ENCODE results near the gene C5. TPM values are rescaled to one million over a fixed set of nuclear protein-coding genes. Genes with fewer than 3 reads are reported as not detected.

The C5 gene
- total RNA-seq, 4 donors from 2014 or later: 0.20 to 3.4 (median 1.9) TPM

DNA sequence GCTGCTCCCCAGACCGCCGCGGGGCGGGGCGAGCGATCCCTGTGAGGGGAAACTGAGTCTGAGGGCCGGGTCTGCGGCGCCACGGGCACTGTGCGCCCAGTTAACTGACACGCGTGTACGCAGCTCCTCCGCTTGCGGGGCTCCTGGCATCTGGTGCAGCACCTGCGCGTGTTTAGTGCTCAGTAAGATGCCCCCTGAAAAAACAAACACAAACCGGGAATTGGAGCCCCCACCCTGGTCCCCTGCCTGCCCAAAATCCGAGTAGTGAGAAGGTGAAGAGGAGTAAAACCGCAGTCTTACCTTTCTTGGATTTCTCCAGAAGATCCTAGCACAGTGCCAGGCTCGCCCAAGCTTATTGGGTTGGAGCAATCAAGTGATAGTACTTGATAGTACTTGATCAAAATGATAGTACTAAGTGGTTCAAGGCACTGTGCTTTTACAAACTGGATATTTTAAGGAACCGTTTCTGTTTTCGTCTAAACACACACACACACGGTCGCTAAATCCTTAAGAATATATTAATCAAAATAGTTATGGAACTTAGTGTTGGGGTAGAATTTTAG lies 120.8 kb downstream of the C5 start:
- Histone ChIP-seq H3K36me3 (no peaks in the 10 kb centered on the region), H3K4me1 (peaks cover 9 to 38% (median 20%) of the 10 kb centered on the region in 4 donors), H3K27me3 (no peaks in the 10 kb centered on the region), H3K9me3 (no peaks in the 10 kb centered on the region), H3K4me3 (peak overlapping the region; percentile 39 to 95 (median 89)), H3K27ac (peak overlapping the region; percentile 87 to 96 (median 92))
- in situ Hi-C loops (cut with MboI; ENCODE audit: low pct_ligation_motif_present in 1 of 4, low pct_unique_long_range_greater_than_20kb in 1 of 4, low sequenced_read_pairs in 3 of 4): loop anchor here in 3 of 4 donors (25.0 kb wide), 1 partner anchor 167 kb away; no protein-coding TSS in a partner anchor
- WGBS, 2 donors (ENCODE audit: low coverage in 1 of 2): 24 to 67% methylated on average over 7 to 19 of the region's 26 CpGs
- TF ChIP-seq POLR2AphosphoS5 (IDR thresholded peaks at IDR 0.05) (no peak), POLR2A (IDR thresholded peaks at IDR 0.05) (no peak), EP300 (IDR thresholded peaks at IDR 0.05; ENCODE audit: low read depth) (no peak)
- TF ChIP-seq, protein P1, sequence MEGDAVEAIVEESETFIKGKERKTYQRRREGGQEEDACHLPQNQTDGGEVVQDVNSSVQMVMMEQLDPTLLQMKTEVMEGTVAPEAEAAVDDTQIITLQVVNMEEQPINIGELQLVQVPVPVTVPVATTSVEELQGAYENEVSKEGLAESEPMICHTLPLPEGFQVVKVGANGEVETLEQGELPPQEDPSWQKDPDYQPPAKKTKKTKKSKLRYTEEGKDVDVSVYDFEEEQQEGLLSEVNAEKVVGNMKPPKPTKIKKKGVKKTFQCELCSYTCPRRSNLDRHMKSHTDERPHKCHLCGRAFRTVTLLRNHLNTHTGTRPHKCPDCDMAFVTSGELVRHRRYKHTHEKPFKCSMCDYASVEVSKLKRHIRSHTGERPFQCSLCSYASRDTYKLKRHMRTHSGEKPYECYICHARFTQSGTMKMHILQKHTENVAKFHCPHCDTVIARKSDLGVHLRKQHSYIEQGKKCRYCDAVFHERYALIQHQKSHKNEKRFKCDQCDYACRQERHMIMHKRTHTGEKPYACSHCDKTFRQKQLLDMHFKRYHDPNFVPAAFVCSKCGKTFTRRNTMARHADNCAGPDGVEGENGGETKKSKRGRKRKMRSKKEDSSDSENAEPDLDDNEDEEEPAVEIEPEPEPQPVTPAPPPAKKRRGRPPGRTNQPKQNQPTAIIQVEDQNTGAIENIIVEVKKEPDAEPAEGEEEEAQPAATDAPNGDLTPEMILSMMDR (IDR thresholded peaks at IDR 0.05): peak in 2 of 5 experiments; percentile 7 to 45
- no peak for DNase-seq
- intact Hi-C loops (cut with DNase I; ENCODE audit: low total_unique reads): no loop called here

DNA sequence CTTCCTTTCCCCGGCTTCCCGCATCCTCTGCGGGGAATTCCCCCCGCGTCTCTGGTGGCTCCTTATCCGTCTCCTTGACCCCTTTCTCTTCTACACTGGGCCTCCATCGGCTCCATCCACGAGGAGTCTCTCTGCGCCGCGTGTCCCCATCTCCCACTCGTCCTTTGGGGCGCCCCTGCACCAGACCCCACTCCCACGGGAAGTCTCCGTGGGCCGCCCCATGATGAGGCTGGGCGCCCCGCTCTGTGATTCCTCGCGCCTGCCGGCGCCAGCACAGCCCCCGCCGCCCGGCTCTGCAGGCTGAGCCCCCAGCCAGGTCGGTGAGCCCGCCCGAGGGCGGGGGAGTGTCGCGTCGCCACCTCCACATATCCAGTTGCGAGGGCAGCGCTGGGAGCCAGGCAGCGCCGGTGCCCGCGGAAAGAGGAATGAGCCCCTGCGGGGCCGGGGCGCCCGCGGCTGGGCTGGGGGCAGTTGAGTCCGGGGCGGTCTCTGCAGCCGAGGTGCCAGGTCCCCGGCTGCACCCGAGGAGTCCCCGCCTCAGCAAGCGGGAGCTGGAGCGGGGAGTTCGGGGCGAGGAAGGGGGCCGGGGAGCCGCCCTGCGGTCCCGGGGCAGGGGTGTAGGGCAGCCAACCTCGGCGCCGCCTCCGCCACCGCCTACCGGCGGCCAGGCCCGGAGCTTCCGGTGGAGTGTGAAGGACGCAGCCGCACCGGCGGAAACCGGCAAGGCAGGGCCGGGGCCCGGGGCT lies 121.4 kb downstream of the C5 start:
- intact Hi-C loops (cut with DNase I; ENCODE audit: low total_unique reads) (no loop called here), in situ Hi-C loops (cut with MboI; ENCODE audit: low pct_ligation_motif_present in 1 of 4, low pct_unique_long_range_greater_than_20kb in 1 of 4, low sequenced_read_pairs in 3 of 4) (loop anchor here in 3 of 4 donors (25.0 kb wide), 1 partner anchor 166 kb away; no protein-coding TSS in a partner anchor)
- Histone ChIP-seq H3K27me3 (no peaks in the 10 kb centered on the region), H3K36me3 (no peaks in the 10 kb centered on the region), H3K4me1 (peaks cover 9 to 31% (median 17%) of the 10 kb centered on the region in 4 donors), H3K9me3 (no peaks in the 10 kb centered on the region), H3K4me3 (peak overlapping the region; percentile 39 to 95 (median 89)), H3K27ac (peak overlapping the region; percentile 87 to 96 (median 92))
- WGBS, 2 donors (ENCODE audit: low coverage in 1 of 2): 1 to 10% methylated on average over 2 to 29 of the region's 73 CpGs
- no peak for TF ChIP-seq EP300 (IDR thresholded peaks at IDR 0.05; ENCODE audit: low read depth)
- TF ChIP-seq, protein P1 (IDR thresholded peaks at IDR 0.05): peak in 4 of 5 experiments; percentile 32 to 61 (median 36)
- TF ChIP-seq POLR2AphosphoS5 (IDR thresholded peaks at IDR 0.05): peak; percentile 25 to 71 (median 61)
- TF ChIP-seq POLR2A (IDR thresholded peaks at IDR 0.05): peak; percentile 68
- peak; percentile 88 for DNase-seq

DNA sequence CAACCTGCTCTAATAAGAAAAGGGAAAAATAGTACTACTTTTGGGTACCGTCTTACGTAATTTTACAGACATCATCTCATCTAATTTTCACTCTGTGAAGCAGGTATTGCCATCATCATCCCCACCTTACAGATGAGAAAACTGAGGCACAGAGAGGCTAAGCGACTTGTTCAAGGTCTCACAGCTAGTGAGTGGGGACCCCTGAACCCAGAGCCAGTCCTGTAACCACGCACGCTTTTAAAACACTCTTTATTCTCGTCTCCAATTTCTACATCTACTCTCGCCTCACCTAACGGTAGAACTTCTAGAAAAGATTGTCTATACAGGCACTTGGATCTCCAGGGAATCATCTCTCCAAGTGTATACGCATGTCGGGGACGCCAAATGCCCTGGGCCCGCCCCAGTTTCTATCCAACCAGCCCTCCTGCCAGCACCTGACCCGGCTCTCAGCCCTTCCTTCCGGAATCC lies 122.0 kb downstream of the C5 start:
- DNase-seq: peak; percentile 67
- Histone ChIP-seq H3K9me3 (no peaks in the 10 kb centered on the region), H3K36me3 (no peaks in the 10 kb centered on the region), H3K4me3 (peak overlapping the region; percentile 39 to 95 (median 89)), H3K4me1 (peaks cover 9 to 31% (median 17%) of the 10 kb centered on the region in 4 donors), H3K27ac (peak overlapping the region; percentile 87 to 96 (median 92)), H3K27me3 (no peaks in the 10 kb centered on the region)
- in situ Hi-C loops (cut with MboI; ENCODE audit: low pct_ligation_motif_present in 1 of 4, low pct_unique_long_range_greater_than_20kb in 1 of 4, low sequenced_read_pairs in 3 of 4): loop anchor here in 3 of 4 donors (25.0 kb wide), 1 partner anchor 166 kb away; no protein-coding TSS in a partner anchor
- TF ChIP-seq, protein P1 (IDR thresholded peaks at IDR 0.05): no peak
- no peak for TF ChIP-seq EP300 (IDR thresholded peaks at IDR 0.05; ENCODE audit: low read depth)
- TF ChIP-seq POLR2AphosphoS5 (IDR thresholded peaks at IDR 0.05): no peak
- no peak for TF ChIP-seq POLR2A (IDR thresholded peaks at IDR 0.05)
- intact Hi-C loops (cut with DNase I; ENCODE audit: low total_unique reads): no loop called here
- 30 to 66% methylated on average over 4 to 14 of the region's 14 CpGs for WGBS, 2 donors (ENCODE audit: low coverage in 1 of 2)

Data from transverse colon (tissue), 4 donors.